ENCODE data around the gene CAMKK1. TPM values are rescaled to one million over a fixed set of nuclear protein-coding genes. Genes with fewer than 3 reads are reported as not detected.

CAMKK1 gene
- total and polyA plus RNA-seq, 2 donors (not counting 1 experiment from before 2014, with no cell fraction given): 4.5 to 35.9 TPM

- Histone ChIP-seq H3K4me3 (ENCODE audit: control extremely low read depth in 1 of 5, extremely low read depth in 1 of 5, insufficient read depth in 1 of 5, low read depth in 2 of 5, low read length in 4 of 5) (no peak overlapping the region), H3K36me3 (replicated peaks in 1 of 2; ENCODE audit: control extremely low read depth in 1 of 2, control insufficient read depth in 1 of 2, extremely low read depth in 1 of 2, insufficient read depth in 2 of 2, low read length in 1 of 2) (no peaks in the 10 kb centered on the region), H3K9ac (ENCODE audit: low read length) (no peak overlapping the region), H3K4me1 (ENCODE audit: control insufficient read depth in 2 of 2, insufficient read depth in 2 of 2, low read length in 2 of 2) (peaks cover 39 to 61% of the 10 kb centered on the region in 2 donors), H3K27ac (ENCODE audit: low read length in 2 of 2) (no peak overlapping the region), H3K4me2 (replicated peaks; ENCODE audit: low read depth, low read length, poor library complexity, severe bottlenecking) (no peak overlapping the region), H4K20me1 (ENCODE audit: control insufficient read depth, insufficient read depth, low read length, poor library complexity, severe bottlenecking) (no peaks in the 10 kb centered on the region), H3K79me2 (ENCODE audit: control insufficient read depth, insufficient read depth, low read length) (peaks cover 15% of the 10 kb centered on the region), H2AFZ (ENCODE audit: insufficient read depth, low read depth, low read length, poor library complexity, severe bottlenecking) (no peak overlapping the region), H3K9me3 (ENCODE audit: control extremely low read depth in 1 of 3, control insufficient read depth in 2 of 3, insufficient read depth in 1 of 3, low read length in 2 of 3) (no peaks in the 10 kb centered on the region), H3K27me3 (replicated peaks in 1 of 4; ENCODE audit: control extremely low read depth in 1 of 4, control insufficient read depth in 3 of 4, insufficient read depth in 4 of 4, low read length in 3 of 4) (no peaks in the 10 kb centered on the region)
- peak overlapping the region; percentile 93 for H3K4me3 Mint-ChIP-seq
- ATAC-seq (ENCODE audit: low read depth) (peak; percentile 3), DNase-seq (no peak)
- peak overlapping the region; percentile 65 for H3K27ac Mint-ChIP-seq
- H3K27me3 Mint-ChIP-seq: no peaks in the 10 kb centered on the region
- H3K4me1 Mint-ChIP-seq: peaks cover 57% of the 10 kb centered on the region
- ChIA-PET POLR2A (interaction anchor here (1.2 to 2.1 kb wide), 4 partner anchors 14 to 23 kb away, joined by 4 to 12 read pairs (median 4); no protein-coding TSS in a partner anchor), CTCF (interaction anchor here (0.6 to 2.6 kb wide), 7 partner anchors 12 to 153 kb away, joined by 3 to 11 read pairs (median 3); no protein-coding TSS in a partner anchor)
- no peaks in the 10 kb centered on the region for H3K9me3 Mint-ChIP-seq (ENCODE audit: insufficient read depth)
- intact Hi-C loops (cut with micrococcal nuclease): no loop called here
- 41% methylated on average over 22 of the region's 22 CpGs for WGBS (ENCODE audit: insufficient coverage)
- TF ChIP-seq CTCF (IDR thresholded peaks at IDR 0.05): no peak
- no peak for TF ChIP-seq EZH2 (IDR thresholded peaks at IDR 0.05; ENCODE audit: borderline replicate concordance, insufficient read depth, low read depth, low read length, poor library complexity, severe bottlenecking)
Measured at GRCh38 chr17:3890082-3890877, 2.6 kb downstream of the CAMKK1 start.

All from B cell (primary cell).